Measurements from ENCODE around the gene FNDC8. TPM values are rescaled to one million over a fixed set of nuclear protein-coding genes. Genes with fewer than 3 reads are reported as not detected.
"Not testable (repeated sequence)": the region's sequence is repeated elsewhere in the genome, so short reads cannot be mapped to it uniquely, and the experiment has no call there.

FNDC8 gene
- polyA plus RNA-seq, 1 donor, result not detected

DNA sequence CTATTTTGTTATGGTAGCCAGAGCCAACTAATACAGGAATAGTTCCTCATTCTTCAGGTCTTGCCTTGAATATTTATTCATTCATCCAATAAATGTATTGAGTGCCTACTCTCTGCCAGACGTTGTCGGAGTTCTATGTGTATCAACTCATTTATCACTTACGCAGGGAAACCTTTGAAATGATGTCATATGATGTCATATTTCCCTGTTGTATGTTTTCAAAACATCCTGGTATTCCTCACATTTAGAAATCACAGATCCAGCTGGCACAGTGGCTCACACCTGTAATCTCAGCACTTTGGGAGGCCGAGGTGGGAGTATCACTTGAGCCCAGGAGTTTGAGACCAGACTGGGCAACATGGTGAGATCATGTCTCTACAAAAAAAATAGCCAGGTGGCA, 23.4 kb downstream of the FNDC8 start:
- DNase-seq, result no peak

DNA sequence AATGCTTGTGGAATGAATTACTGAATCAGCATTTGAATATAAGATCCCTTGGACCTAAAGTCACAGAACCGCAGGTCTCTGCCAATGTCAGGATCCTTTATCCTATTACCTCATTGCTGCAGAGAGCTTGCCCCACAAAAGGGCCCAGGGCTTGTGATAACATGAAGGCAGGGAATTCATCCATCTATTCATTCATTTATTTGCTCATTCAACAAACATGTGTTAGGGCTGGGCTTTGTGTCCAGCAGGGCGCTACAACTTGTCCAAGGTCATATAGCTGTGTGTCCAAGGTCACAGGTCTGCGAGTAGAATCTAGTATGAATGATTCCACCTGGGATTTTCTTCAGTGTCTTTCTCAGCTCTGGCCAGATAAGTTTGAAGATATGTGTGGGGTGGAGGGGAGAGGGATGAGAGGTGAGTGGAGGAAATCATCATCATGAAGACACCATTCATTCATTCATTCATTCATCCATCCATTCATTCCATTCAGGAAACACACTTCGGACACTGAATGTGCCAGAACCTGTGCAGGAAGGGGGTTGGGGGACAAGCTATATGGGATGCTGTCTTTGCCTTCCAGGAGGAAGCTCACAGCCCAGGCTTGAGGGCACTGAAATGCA, 24.9 kb downstream of the FNDC8 start:
- no peak for DNase-seq

DNA sequence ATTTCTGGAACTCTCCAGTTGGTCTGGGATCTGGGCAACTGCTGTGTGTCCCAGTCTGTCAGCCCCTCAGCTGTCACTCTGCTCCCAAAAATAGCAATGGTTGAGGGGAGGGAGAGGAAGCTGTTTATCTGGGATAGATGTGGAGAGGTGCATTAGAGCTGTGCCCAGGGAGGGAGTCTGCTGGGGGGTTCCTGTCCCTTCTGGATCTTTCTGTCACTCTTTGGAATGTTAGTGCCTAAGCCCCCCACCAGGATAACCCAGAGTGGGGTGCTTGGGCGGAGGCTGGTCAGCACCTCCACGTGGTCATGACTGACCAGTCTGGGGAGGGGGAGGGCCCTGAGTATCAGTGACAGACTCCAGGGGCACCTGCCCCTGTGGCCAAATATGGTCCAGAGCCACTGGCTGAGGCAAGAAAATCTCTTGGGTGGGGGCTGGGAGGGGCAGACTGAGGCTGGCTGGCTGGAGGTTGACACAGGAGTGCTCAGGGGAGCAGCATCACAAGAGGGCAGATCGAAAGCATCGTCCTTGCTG, 26.0 kb downstream of the FNDC8 start, which contains the start of gene UNC45B:
Gene UNC45B (plus strand): TSS at position 443 of the 531 bp plus-strand sequence. CDS start 447 bp downstream, outside the sequence.
- no peak for DNase-seq

DNA sequence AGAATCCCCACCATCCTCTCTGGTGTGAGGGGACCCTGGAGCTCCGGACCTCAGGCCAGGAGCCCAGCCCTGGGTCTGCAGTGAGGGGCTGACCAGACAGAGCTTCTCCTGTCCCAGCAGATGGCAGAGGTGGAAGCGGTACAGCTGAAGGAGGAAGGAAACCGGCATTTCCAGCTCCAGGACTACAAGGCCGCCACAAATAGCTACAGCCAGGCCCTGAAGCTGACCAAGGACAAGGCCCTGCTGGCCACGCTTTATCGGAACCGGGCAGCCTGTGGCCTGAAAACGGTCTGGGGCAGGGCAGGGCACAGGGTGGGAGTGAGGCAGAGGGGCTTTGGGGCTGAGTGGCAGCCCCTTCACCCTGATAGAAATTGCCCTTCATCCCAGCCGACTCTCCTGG, 26.7 kb downstream of the FNDC8 start:
- no peak for DNase-seq

DNA sequence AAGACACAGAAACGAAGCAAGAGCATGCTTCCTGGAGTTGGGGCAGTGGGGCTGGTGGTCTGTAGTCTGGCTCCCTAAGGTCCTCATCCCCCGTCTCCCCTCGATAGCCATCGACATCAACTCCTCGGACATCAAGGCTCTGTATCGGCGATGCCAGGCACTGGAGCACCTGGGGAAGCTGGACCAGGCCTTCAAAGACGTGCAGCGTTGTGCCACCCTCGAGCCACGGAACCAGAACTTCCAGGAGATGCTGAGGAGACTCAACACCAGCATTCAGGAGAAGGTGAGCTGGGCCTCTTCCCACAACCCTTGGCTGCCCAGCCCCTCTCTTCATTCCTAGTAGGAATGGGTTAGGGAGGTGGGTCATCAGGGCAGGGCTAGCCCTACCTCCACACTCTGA, 28.5 kb downstream of the FNDC8 start:
- no peak for DNase-seq

DNA sequence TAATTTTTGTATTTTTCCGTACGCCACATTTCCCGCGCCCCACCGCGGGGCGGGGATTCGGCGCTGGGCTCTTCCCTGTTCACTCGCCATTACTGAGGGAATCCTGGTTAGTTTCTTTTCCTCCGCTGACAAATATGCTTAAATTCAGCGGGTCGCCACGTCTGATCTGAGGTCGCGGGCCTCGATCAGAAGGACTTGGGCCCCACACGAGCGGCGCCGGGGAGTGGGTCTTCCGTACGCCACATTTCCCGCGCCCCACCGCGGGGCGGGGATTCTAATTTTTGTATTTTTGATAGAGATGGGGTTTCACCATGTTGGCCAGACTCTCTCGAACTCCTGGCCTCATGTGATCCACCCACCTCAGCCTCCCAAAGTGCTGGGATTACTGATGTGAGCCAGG, 29.7 kb downstream of the FNDC8 start:
- DNase-seq, result not testable (repeated sequence)

DNA sequence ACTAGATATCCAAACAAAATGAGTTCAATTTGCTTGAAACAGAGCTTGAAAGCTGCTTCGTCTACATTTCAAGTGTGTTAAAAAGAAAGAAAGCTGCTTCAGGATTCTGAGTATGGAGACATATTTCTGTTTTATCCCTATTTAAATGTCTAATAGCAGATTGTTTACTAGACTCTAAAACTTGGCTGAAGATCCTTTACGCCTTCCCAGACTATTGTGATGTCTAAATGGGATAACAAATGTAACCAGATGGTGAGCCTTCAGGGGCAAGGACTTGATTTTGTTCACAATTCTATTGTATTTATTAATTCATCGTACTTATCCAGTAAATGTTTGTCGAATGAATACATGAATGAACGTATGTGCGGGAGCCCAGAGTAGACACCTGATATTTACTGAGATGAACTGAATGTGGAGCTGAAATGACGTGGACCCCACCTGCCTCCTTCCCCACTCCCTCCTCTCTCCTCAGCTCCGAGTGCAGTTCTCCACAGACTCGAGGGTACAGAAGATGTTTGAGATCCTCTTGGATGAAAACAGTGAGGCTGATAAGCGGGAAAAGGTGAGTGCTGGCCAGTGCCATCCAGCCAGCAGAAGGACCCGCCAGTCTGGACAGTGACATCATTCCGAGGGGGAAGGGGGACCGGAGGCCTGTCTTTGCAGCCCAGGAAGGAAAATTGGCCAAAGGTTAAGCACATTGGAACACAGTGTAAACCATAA, 31.2 kb downstream of the FNDC8 start:
- DNase-seq, result no peak

DNA sequence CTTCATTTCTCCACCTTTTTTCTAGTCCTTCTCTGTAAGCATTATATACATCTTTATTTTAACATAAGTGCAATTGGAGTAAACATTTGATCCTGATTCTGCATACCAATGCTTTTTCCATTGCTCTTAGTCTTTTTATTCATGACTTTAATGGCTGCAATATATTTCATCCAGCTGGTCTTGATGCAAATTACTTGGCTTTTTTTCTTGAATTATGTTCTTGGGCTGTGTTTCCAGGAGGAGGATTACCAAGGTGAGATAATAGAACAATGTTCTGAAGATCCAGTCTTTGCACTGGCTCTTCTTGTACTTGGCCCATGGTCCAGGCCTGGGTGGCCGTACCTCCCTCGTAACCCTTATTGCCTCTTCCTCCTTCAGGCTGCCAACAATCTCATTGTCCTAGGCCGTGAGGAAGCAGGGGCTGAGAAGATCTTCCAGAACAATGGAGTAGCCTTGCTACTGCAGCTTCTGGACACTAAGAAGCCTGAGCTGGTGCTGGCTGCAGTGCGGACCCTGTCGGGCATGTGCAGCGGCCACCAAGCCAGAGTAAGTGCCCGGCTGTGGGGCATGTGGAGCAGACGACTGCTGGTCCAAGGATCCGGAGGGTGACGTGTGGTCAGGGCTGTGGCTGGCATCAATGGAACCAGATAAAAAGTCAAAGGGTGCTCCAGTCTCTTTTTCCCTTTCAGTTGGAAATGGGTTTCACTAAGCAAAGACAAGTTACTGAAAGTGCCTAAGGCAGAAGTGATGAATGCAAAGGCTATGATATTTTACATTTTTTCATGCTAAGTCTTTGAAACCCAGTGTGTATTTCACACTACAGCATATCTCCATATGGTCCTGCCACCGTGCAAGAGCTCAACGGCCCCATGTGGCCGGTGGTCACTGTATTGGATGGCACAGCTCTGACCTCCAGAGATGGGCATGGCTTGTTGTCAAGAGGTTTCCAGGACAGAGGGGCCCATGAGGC, 33.1 kb downstream of the FNDC8 start:
- no peak for DNase-seq

DNA sequence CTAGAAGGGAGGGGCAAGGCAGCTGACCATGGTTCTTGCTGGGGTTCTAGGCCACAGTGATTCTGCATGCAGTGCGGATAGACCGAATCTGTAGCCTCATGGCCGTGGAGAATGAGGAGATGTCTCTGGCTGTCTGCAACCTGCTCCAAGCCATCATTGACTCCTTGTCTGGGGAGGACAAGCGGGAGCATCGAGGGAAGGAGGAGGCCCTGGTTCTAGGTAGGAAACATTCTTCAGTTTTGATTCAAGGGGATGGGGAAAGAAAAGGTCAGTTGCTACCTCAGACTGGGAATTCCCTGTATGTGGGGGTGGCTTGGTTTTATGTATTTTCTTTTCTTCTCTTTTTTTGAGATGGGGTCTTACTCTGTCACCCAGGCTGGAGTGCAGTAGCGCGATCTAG, 33.8 kb downstream of the FNDC8 start:
- no peak for DNase-seq

DNA sequence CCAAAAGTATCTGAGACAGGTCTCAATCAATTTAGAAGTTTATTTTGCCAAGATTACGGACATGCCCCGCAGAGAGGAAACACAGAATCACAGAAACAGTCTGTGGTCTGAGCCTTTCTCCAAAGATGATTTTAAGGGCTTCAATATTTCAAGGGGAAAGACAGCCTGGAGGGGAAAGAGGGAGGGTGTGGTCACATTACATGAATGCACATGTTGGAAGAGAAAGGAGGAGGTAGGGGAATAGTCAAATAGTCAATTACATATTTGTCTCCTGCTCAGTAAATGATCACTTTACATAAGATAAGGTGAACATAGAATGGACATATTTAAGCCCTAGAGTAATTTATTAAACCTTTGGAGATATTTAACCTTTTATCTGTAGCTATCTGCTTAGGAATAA, 38.5 kb downstream of the FNDC8 start:
- no peak for DNase-seq

DNA sequence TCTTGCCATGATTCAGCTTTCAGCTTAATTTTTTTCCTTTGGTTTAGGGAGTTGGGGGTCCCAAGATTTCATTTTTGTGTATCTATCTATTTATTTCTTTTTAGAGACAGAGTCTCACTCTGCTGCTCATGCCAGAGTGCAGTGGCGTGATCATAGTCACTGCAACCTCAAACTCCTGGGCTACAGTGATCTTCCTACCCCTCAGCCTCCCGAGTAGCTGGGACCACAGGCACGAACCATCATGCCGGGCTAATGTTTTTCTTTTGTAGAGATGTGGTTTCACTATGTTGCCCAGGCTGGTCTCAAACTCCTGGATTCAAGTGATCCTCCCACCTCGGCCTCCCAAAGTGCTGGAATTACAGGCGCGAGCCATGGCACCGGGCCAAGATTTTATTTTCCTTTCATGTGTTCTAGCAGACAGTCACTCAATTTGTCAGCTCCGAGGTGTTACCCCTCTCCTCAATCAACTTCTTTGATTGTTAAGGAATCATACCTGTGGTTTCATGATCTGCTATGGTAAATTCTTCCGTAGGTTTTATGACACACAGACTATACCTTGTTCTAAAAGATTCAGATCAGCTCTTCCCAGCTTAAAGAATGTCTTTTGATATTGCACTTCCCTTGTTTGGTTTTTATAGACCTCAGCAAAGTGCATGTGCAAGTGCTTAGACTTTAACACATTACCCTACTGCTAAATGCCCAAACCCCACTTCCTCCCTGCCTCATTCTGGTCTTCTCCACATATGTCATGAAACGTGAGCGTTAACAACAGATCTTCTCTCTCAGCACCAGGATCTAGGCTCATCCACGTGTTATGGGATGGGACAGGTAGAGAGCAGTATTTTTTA, 39.2 kb downstream of the FNDC8 start:
- DNase-seq, result no peak

DNA sequence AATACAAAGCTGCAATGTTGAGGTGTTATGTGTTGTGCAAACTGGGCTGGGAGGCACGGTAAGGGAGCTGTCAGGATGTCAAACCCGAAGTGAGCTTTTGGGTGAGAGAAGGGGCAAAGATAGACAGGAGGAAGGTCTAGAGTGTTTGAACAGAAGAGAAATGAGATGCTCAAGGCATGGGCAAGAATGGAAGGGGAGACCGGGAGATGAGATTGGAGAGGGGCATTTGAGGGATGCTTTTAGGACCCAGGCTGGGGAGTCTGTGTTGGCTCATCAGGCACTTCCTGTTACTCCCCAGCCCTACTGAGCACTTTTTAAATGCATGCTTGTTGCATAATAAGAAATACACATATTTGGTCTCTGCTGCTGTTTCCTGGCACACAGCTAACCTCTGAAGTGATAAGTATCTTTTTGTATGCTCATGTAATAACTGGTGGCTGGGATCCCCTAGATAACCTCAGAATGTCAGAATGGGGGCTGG, 39.9 kb downstream of the FNDC8 start:
- DNase-seq, result no peak

DNA sequence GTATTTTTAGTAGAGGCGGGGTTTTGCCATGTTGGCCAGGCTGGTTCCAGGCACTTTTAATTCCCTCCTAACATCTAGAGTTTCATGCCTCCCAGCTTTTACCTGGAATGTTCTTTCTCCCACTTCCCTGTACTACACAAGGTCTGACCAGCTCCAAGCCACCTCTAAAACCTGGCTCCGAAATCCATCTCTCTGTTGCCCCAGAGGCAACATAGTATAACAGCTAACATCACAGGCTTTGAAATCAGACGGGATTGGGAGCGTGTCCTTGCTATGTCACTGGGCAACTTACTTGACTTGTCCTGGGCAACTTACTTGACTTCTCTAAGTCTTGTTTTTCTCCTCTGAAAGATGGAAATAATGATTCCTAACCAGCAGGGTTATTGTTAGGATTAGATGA, 41.3 kb downstream of the FNDC8 start:
- DNase-seq, result no peak

DNA sequence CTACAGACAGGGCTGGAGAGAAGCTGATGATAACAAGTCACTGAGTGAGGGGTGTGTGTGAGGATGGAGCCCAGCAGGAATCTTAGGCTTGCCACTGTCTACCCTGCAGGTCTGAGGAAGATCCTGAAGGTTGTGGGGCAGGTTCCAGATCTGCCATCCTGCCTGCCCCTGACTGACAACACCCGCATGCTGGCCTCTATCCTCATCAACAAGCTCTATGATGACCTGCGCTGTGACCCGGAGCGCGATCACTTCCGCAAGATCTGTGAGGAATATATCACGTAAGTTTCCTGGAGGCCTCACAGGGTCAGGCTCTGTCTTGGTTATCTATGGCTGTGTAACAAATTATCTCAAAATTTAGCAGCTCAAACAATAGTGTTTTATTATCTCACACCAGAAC, 42.5 kb downstream of the FNDC8 start:
- no peak for DNase-seq

DNA sequence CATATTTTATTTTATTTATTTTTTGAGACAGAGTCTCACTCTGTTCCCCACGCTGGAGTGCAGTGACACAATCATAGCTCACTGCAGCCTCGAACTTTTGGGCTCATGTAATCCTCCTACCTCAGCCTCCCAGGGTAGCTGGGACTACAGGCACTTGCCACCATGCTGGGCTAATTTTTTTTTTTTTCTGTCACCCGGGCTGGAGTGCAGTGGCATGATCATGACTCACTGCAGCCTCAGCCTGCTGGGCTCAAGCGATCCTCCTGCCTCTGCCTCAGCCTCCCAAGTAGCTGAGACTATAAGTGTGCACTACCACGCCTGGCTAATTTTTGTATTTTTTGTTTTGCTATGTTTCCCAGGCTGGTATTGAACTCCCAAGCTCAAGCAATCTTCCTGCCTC, 43.3 kb downstream of the FNDC8 start:
- no peak for DNase-seq

DNA sequence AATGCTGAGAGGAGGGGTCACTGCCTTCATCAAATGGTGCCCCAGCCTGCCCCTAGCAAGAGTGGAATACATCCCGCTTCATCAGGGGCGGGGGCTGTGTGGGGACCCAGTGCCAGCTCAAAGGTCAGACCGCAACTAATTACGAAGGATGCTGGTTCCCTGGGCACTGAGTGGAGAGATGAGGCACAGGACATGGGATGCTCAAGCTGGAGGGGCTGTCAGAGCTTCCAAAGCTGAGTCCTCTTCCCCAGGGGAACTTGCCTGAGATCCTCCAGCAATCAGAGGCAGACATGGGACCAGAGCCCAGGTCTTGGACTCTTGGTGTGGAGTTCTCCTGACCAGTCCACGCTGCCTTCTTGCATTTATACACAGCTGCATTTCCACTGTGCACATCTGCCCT, 45.1 kb downstream of the FNDC8 start:
- DNase-seq, result no peak

DNA sequence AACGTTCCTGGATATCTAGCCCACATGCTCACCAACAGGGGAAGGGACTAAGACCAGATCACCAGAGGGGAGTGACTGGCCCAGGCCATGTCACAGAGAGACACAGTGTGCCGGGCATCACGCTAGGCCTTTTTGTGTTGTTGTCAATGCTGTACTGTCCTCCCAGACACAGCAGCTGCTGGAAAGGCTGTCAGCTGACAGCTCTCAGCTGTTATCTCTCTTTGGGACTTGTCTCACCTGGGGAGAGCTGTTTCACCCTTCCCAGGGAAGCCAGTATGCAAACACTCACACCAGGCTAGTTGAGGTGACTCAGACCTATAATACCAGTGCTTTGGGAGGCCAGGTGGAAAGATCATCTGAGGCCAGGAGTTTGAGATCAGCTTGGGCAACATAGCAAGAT, 45.6 kb downstream of the FNDC8 start:
- no peak for DNase-seq

DNA sequence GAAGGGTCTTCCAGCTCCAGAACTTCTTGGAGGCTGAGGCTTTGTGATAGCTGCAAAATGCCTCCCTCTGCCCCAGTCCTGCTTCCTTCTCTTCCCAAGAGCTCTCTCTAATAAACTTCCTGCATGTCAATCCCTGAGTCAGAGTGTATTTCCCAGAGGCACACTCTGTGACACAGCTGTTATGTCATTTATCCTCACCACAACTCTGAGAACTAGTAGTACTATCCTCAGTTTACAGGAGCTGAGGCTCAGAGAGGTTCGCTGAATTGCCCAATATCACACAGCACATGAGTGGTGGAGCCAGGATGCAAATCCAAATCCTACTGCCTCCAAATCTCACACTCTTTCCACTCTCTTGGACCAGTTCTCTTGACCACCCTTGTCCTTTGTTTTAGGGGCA, 46.3 kb downstream of the FNDC8 start:
- no peak for DNase-seq

DNA sequence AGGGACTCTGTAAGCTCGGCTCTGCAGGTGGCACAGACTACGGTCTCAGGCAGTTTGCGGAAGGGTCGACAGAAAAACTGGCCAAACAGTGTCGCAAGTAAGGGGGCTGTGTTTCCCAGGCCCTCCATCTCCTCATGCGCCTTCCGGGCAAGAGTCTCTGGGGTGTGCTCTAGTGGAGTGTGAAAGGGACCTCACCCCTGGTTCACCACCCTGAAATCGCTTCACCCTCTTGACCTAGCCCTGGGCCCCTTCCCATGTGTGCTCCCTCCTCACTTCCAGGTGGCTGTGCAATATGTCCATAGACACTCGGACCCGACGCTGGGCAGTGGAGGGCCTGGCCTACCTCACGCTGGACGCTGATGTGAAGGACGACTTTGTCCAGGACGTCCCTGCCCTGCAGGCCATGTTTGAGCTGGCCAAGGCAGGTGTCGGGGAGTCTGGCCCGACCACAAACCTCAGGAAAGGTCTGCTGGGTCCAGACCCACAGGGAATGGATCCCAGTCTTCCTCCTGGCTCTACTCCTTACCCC, 48.5 kb downstream of the FNDC8 start:
- no peak for DNase-seq

DNA sequence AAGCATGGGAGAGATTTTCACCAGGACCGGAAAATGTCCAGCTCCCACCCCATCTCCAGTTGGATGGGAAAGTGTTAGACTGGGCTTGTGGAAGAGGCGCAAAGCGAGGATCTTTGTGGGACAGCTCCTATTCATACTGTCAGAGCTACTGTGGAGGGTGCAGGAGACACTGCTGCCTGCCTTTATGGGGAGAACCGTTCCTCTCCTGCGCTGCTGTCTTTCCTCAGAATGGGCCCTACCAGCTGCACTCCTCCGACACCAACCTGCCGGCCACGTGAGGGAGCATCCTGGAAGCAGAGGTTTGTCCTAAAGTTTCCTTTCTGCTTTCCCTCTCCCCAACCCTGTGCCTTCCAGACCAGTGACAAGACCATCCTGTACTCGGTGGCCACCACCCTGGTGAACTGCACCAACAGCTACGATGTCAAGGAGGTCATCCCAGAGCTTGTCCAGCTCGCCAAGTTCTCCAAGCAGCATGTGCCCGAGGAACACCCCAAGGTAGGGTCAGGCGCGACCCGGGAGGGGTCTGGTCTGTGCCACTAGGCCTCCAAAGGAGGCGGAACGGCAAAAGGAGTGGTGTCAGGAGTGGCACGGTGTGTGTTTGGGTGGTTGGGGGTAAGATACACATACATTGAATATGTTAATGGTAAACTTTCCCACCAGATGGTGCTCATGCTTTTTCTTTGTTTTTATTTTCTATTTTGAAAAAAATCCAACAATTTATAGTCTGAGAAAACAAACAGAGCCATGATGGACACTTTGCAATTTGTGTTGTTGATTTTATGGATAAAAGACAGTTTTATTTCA, 49.8 kb downstream of the FNDC8 start:
- no peak for DNase-seq

DNA sequence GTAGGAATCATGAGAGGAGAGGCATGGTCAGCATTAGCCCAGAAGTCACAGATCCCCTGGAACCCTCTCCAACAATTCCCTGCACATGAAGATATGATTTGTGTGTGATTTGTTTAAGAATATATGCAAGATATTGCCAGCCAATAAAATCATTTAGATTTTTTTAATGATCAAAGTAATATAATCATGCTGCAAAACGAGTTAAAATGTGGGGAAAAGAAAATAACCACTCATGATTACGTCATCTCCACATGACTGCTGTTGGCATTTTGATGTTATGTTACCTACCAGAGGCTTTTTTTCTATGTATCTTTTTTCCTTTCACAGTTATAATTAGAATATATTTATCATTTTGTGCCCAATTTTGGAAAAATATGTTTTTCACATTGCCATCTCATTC, 50.4 kb downstream of the FNDC8 start:
- no peak for DNase-seq

Measured in hindlimb muscle (tissue), 1 donor.